GM23248 (cell line): Measurements from ENCODE around the gene DHRS12.

Experiments used
- EZH2 ChIP-seq: fragments of 200-600 bp; sonication (generic); IDR thresholded peaks from 2 replicates; pipeline ENCODE4 v1.6.1; 2018; ENCODE audit warnings: antibody characterized with exemption, mild to moderate bottlenecking; ENCODE audit not compliant: insufficient read depth, poor library complexity, severe bottlenecking
- EZH2phosphoT487 ChIP-seq: fragments of 200-600 bp; sonication (generic); IDR thresholded peaks from 2 replicates; pipeline ENCODE4 v1.6.1; 2018; ENCODE audit warnings: antibody characterized with exemption, moderate library complexity, mild to moderate bottlenecking, low read depth; ENCODE audit not compliant: insufficient read depth

- TF ChIP-seq EZH2 = no peak
- no peak for TF ChIP-seq EZH2phosphoT487
These were observed 38.8 kb downstream of the DHRS12 start for GRCh38 chr13:51765142-51765515.
